Measurements from ENCODE around the gene CIRBP. TPM values are rescaled to one million over a fixed set of nuclear protein-coding genes. Genes with fewer than 3 reads are reported as not detected.

CIRBP gene
- total RNA-seq, 1 experiment from 2014 or later, result 263 TPM

GRCh38 chr19:1312767-1313694, 43.9 kb downstream of the CIRBP start:
- peaks cover 5% of the 10 kb centered on the region for H3K23me2 ChIP-seq (ENCODE audit: insufficient read length, low read depth, low read length, poor library complexity, severe bottlenecking)
- H3K4me2 ChIP-seq (ENCODE audit: insufficient read depth, insufficient read length, low read length), result no peak overlapping the region
- H3K4me1 ChIP-seq (ENCODE audit: insufficient read depth, low read length), result no peaks in the 10 kb centered on the region
- no peak overlapping the region for H3K4me3 Mint-ChIP-seq
- H4K8ac ChIP-seq (replicated peaks; ENCODE audit: insufficient read length, low read depth, low read length), result no peak overlapping the region
- no peak overlapping the region for H3K18ac ChIP-seq (ENCODE audit: insufficient read length, low read depth, low read length)
- no peak overlapping the region for H2BK120ac ChIP-seq (ENCODE audit: low read depth, low read length, poor library complexity, severe bottlenecking)
- no peak overlapping the region for H2BK15ac ChIP-seq (ENCODE audit: low read depth, low read length)
- H4K20me1 ChIP-seq (ENCODE audit: control insufficient read depth, insufficient read depth, insufficient read length), result no peaks in the 10 kb centered on the region
- H3K9me3 ChIP-seq (ENCODE audit: control insufficient read depth, low read depth, low read length), result no peaks in the 10 kb centered on the region
- H3K27me3 Mint-ChIP-seq (ENCODE audit: low read depth), result peaks cover 28% of the 10 kb centered on the region
- no peaks in the 10 kb centered on the region for H3K79me1 ChIP-seq (ENCODE audit: insufficient read depth, low read depth, low read length, poor library complexity, severe bottlenecking)
- H4K5ac ChIP-seq (ENCODE audit: insufficient read length, low read depth, low read length), result no peak overlapping the region
- no peak overlapping the region for H3K27ac Mint-ChIP-seq
- no peak overlapping the region for H3K27ac ChIP-seq (ENCODE audit: insufficient read length, low read depth, low read length)
- H2AFZ ChIP-seq (ENCODE audit: low read length), result no peak overlapping the region
- no peak overlapping the region for H3K14ac ChIP-seq (ENCODE audit: insufficient read depth, low read length)
- no peak overlapping the region for H2BK20ac ChIP-seq (ENCODE audit: low read depth, low read length, poor library complexity, severe bottlenecking)
- H4K91ac ChIP-seq (ENCODE audit: insufficient read length, low read depth, low read length), result no peak overlapping the region
- H2BK5ac ChIP-seq (ENCODE audit: insufficient read length, low read length), result no peak overlapping the region
- H3K4ac ChIP-seq (ENCODE audit: low read depth, low read length), result no peak overlapping the region
- WGBS (ENCODE audit: extremely low coverage, insufficient read length, low lambda C conversion rate), result no CpG with 5 or more reads among the region's 61 CpGs
- no peak overlapping the region for H3T11ph ChIP-seq (ENCODE audit: low read length)
- no peak overlapping the region for H2AK5ac ChIP-seq (ENCODE audit: insufficient read length, low read length)
- no peak for DNase-seq
- H3K36me3 Mint-ChIP-seq (ENCODE audit: insufficient read depth in 1 of 3, low read depth in 3 of 3), result no peaks in the 10 kb centered on the region
- H3K27me3 ChIP-seq (ENCODE audit: insufficient read depth, low read length), result no peaks in the 10 kb centered on the region
- H3K9ac ChIP-seq (ENCODE audit: extremely low read depth, insufficient read length, low read length), result no peak overlapping the region
- TF ChIP-seq, protein P1, sequence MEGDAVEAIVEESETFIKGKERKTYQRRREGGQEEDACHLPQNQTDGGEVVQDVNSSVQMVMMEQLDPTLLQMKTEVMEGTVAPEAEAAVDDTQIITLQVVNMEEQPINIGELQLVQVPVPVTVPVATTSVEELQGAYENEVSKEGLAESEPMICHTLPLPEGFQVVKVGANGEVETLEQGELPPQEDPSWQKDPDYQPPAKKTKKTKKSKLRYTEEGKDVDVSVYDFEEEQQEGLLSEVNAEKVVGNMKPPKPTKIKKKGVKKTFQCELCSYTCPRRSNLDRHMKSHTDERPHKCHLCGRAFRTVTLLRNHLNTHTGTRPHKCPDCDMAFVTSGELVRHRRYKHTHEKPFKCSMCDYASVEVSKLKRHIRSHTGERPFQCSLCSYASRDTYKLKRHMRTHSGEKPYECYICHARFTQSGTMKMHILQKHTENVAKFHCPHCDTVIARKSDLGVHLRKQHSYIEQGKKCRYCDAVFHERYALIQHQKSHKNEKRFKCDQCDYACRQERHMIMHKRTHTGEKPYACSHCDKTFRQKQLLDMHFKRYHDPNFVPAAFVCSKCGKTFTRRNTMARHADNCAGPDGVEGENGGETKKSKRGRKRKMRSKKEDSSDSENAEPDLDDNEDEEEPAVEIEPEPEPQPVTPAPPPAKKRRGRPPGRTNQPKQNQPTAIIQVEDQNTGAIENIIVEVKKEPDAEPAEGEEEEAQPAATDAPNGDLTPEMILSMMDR (conservative IDR thresholded peaks at IDR 0.05), result no peak
- H3K56ac ChIP-seq (ENCODE audit: insufficient read length, low read depth, low read length), result no peak overlapping the region
- no peaks in the 10 kb centered on the region; a peak in 1 of 5 replicates for H3K9me3 Mint-ChIP-seq
- H2BK12ac ChIP-seq (ENCODE audit: insufficient read length, low read depth, low read length), result no peak overlapping the region
- H3K79me2 ChIP-seq (ENCODE audit: insufficient read depth, low read length), result no peaks in the 10 kb centered on the region
- peaks cover 0 to 15% of the 10 kb centered on the region in 2 experiments; a peak in 2 of 4 replicates for H3K4me1 Mint-ChIP-seq
- no peak overlapping the region for H3K23ac ChIP-seq (ENCODE audit: insufficient read length, low read depth, low read length)
